B cell (primary cell): ENCODE data around the gene KIF26B. TPM values are rescaled to one million over a fixed set of nuclear protein-coding genes. Genes with fewer than 3 reads are reported as not detected.

Experiments used
- ATAC-seq: fragments of 200-7000 bp; cut with Tn5 transposase; one replicate; pipeline ENCODE4 v1.10.0; 2021; ENCODE audit warnings: low read depth, mild to moderate bottlenecking, moderate number of reproducible peaks, moderate library complexity
- CTCF ChIA-PET: fragments of 350-600 bp; sonication (Branson Sonifier 250); formaldehyde crosslinking; loops from one replicate; lab custom pipeline; 2021; ENCODE audit warnings: antibody characterized with exemption, inconsistent platforms; lab: Charles Lee
- POLR2A ChIA-PET: fragments of 350-600 bp; sonication (Branson Sonifier 250); formaldehyde crosslinking; loops from one replicate; lab custom pipeline; 2021; ENCODE audit warnings: antibody characterized with exemption; lab: Charles Lee
- DNase-seq: peaks from one replicate; pipeline ENCODE4 v3.0.0; 2013
- H2AFZ ChIP-seq: 2 replicates; pipeline ENCODE4 v1.6.1; 2012; ENCODE audit warnings: mild to moderate bottlenecking, low read depth, low read length; ENCODE audit not compliant: insufficient read depth, poor library complexity, severe bottlenecking
- H3K27ac ChIP-seq, 2 donors: 1 replicate in 1 of 2; 2 replicates in 1 of 2; pipeline ENCODE4 v1.5.1; 2012 to 2013; ENCODE audit warnings: low read length in 2 of 2, mild to moderate bottlenecking in 2 of 2, moderate library complexity in 1 of 2
- H3K27me3 ChIP-seq, 4 experiments: fragments of 200-600 bp in 1 of 4; sonication (generic) in 1 of 4; replicated peaks in 1 of 4; 1 replicate in 2 of 4; 2 replicates in 2 of 4; pipeline versions ENCODE4 v1.6.1 to v1.7.0; 2013 to 2016; ENCODE audit warnings: low read length in 3 of 4, mild to moderate bottlenecking in 2 of 4, mixed read lengths in 1 of 4, moderate library complexity in 1 of 4; ENCODE audit not compliant: insufficient read depth in 4 of 4, control insufficient read depth in 3 of 4; ENCODE audit errors: control extremely low read depth in 1 of 4
- H3K36me3 ChIP-seq, 2 experiments: replicated peaks in 1 of 2; 1 replicate in 1 of 2; 2 replicates in 1 of 2; pipeline versions ENCODE4 v1.6.1 to v1.7.1; 2013; ENCODE audit warnings: low read length in 1 of 2; ENCODE audit not compliant: insufficient read depth in 2 of 2, control insufficient read depth in 1 of 2; ENCODE audit errors: control extremely low read depth in 1 of 2, extremely low read depth in 1 of 2
- H3K4me1 ChIP-seq, 2 donors: fragments of 200-600 bp in 1 of 2; sonication (generic) in 1 of 2; 1 replicate in 1 of 2; 2 replicates in 1 of 2; pipeline versions ENCODE4 v1.5.1 to v1.6.1; 2013 to 2017; ENCODE audit warnings: low read length in 2 of 2; ENCODE audit not compliant: control insufficient read depth in 2 of 2, insufficient read depth in 2 of 2
- H3K4me2 ChIP-seq: replicated peaks from 2 replicates; pipeline ENCODE3; 2012; ENCODE audit warnings: mild to moderate bottlenecking, low read depth, low read length; ENCODE audit not compliant: poor library complexity, severe bottlenecking
- H3K4me3 ChIP-seq, 5 experiments: fragments of 200-600 bp in 1 of 5; sonication (generic) in 1 of 5; 1 replicate in 3 of 5; 2 replicates in 2 of 5; pipeline versions ENCODE4 v1.5.1 to v1.7.0; 2011 to 2016; ENCODE audit warnings: low read length in 4 of 5, mild to moderate bottlenecking in 4 of 5, low read depth in 2 of 5, control low read depth in 1 of 5, moderate library complexity in 1 of 5; ENCODE audit not compliant: insufficient read depth in 1 of 5; ENCODE audit errors: control extremely low read depth in 1 of 5, extremely low read depth in 1 of 5
- H3K79me2 ChIP-seq: fragments of 200-600 bp; sonication (generic); one replicate; pipeline ENCODE4 v1.6.0; 2016; ENCODE audit warnings: low read length; ENCODE audit not compliant: control insufficient read depth, insufficient read depth
- H3K9ac ChIP-seq: fragments of 200-600 bp; sonication (generic); 2 replicates; pipeline ENCODE4 v1.6.1; 2017; ENCODE audit warnings: mild to moderate bottlenecking, low read length, moderate library complexity
- H3K9me3 ChIP-seq, 3 donors: one replicate each; pipeline versions ENCODE4 v1.6.1 to v1.7.1; 2013; ENCODE audit warnings: low read length in 2 of 3; ENCODE audit not compliant: control insufficient read depth in 2 of 3, insufficient read depth in 1 of 3; ENCODE audit errors: control extremely low read depth in 1 of 3
- H4K20me1 ChIP-seq: 2 replicates; pipeline ENCODE4 v1.6.0; 2012; ENCODE audit warnings: mild to moderate bottlenecking, low read length; ENCODE audit not compliant: insufficient read depth, control insufficient read depth, poor library complexity, severe bottlenecking
- H3K27ac Mint-ChIP-seq: one replicate; pipeline ENCODE4 v1.8.0; 2021; ENCODE audit warnings: mixed read lengths
- H3K27me3 Mint-ChIP-seq: one replicate; pipeline ENCODE4 v1.8.0; 2021; ENCODE audit warnings: mixed read lengths
- H3K4me1 Mint-ChIP-seq: one replicate; pipeline ENCODE4 v1.8.0; 2021; ENCODE audit warnings: mixed read lengths
- H3K4me3 Mint-ChIP-seq: one replicate; pipeline ENCODE4 v1.8.0; 2021; ENCODE audit warnings: mixed read lengths
- H3K9me3 Mint-ChIP-seq: one replicate; pipeline ENCODE4 v1.8.0; 2022; ENCODE audit warnings: mixed read lengths; ENCODE audit not compliant: insufficient read depth
- CTCF ChIP-seq: fragments of 200-600 bp; IDR thresholded peaks from one replicate; pipeline ENCODE4 v1.8.0; 2022; ENCODE audit warnings: antibody characterized with exemption, mild to moderate bottlenecking
- EZH2 ChIP-seq: IDR thresholded peaks from 2 replicates; pipeline ENCODE4 v1.6.1; 2012; ENCODE audit warnings: borderline replicate concordance, low read depth, mild to moderate bottlenecking, moderate library complexity, low read length; ENCODE audit not compliant: insufficient read depth, poor library complexity, severe bottlenecking
- WGBS: methylation state at CpG from one replicate; pipeline ENCODE4 v1.1.5; 2013; ENCODE audit warnings: missing lambda C conversion rate; ENCODE audit not compliant: insufficient coverage; 5-methylcytosine and 5-hydroxymethylcytosine counted together
- intact Hi-C: fragments of 100-400 bp; cut with micrococcal nuclease; formaldehyde crosslinking; loops from one replicate; pipeline ENCODE4 v1.10.0; 2022
- polyA plus RNA-seq: library from polyadenylated mRNA; depleted of rRNA; stranded (reverse); fragments of >200 nt; gene quantifications from 2 replicates; pipeline ENCODE4 v1.2.3, GENCODE V29; 2012
- total RNA-seq, 2 donors: library from RNA; stranded (reverse); fragments of 120-200 nt in 1 of 2; gene quantifications; 1 replicate in 1 of 2; 2 replicates in 1 of 2; pipeline versions ENCODE4 v1.2.3 to v1.2.4, GENCODE V29; 2013 to 2022

Gene KIF26B
- total and polyA plus RNA-seq, 2 donors (not counting 1 experiment from before 2014, with no cell fraction given): 0.62 TPM; not detected in 1

GRCh38 chr1:245177071-245177900, 22.5 kb downstream of the KIF26B start:
- no peak overlapping the region for H3K27ac Mint-ChIP-seq
- 89% methylated on average over 9 of the region's 10 CpGs for WGBS
- CTCF ChIA-PET: interaction anchor here (0.6 kb wide), 1 partner anchor 21 kb away, joined by 3 read pairs; no protein-coding TSS in a partner anchor

More at GRCh38 chr1:245177071-245177900, 22.5 kb downstream of the KIF26B start:
- Histone ChIP-seq H3K4me1 (no peaks in the 10 kb centered on the region), H3K36me3 (no peaks in the 10 kb centered on the region), H3K4me3 (no peak overlapping the region), H3K27ac (no peak overlapping the region), H4K20me1 (no peaks in the 10 kb centered on the region), H3K4me2 (no peak overlapping the region), H3K79me2 (no peaks in the 10 kb centered on the region), H3K9ac (no peak overlapping the region), H3K27me3 (no peaks in the 10 kb centered on the region), H3K9me3 (no peaks in the 10 kb centered on the region), H2AFZ (no peak overlapping the region)
- intact Hi-C loops: no loop called here
- peaks cover 11% of the 10 kb centered on the region for H3K27me3 Mint-ChIP-seq
- no peak for DNase-seq
- no peak for ATAC-seq
- POLR2A ChIA-PET: no interaction called here
- H3K4me3 Mint-ChIP-seq: no peak overlapping the region
- no peaks in the 10 kb centered on the region for H3K9me3 Mint-ChIP-seq
- TF ChIP-seq CTCF (no peak), EZH2 (no peak)
- H3K4me1 Mint-ChIP-seq: no peaks in the 10 kb centered on the region
